ENCODE results near the gene GPC5. TPM values are rescaled to one million over a fixed set of nuclear protein-coding genes. Genes with fewer than 3 reads are reported as not detected.

GPC5 gene
- total and polyA plus RNA-seq, 2 donors (not counting 3 experiments of a cell fraction or from before 2014, with no cell fraction given): 0.59 to 0.97 TPM

GRCh38 chr13:92578358-92578757 is 1179.9 kb downstream of the GPC5 start:
- BruUV-seq (replicated peaks): no TSS peak

More at GRCh38 chr13:92578358-92578757, 1179.9 kb downstream of the GPC5 start:
- dilution Hi-C loops (cut with MboI; ENCODE audit: extremely low pct_ligation_motif_present, low sequenced_read_pairs): no loop called here
- ChIA-PET CTCF (no interaction called here), POLR2A (no interaction called here)
- no peak overlapping the region for H3K4me3 ChIP-seq (replicated peaks in 1 of 3; ENCODE audit: insufficient read depth in 1 of 3, low read depth in 1 of 3, low read length in 3 of 3)
- H3K4me1 ChIP-seq (ENCODE audit: control insufficient read depth, extremely low read depth, insufficient read depth, low read length): no peaks in the 10 kb centered on the region
- no peaks in the 10 kb centered on the region for H3K9me1 ChIP-seq (replicated peaks; ENCODE audit: control insufficient read depth, extremely low read depth, insufficient read depth, low read length)
- no peaks in the 10 kb centered on the region for H3K79me2 ChIP-seq (ENCODE audit: control insufficient read depth, insufficient read depth, low read length)
- peaks cover 5% of the 10 kb centered on the region for H3K9me3 ChIP-seq (replicated peaks; ENCODE audit: control insufficient read depth, insufficient read depth, low read length)
- H3K36me3 ChIP-seq (ENCODE audit: control insufficient read depth in 2 of 2, extremely low read depth in 1 of 2, insufficient read depth in 2 of 2, low read length in 2 of 2): no peaks in the 10 kb centered on the region
- no peak overlapping the region for H3K4me2 ChIP-seq (ENCODE audit: insufficient read depth, low read length)
- no peaks in the 10 kb centered on the region for H4K20me1 ChIP-seq (replicated peaks; ENCODE audit: control insufficient read depth, extremely low read depth, insufficient read depth, low read length)
- no peak for DNase-seq (ENCODE audit: low read depth, low spot score)
- FAIRE-seq: no peak
- H3K27ac ChIP-seq (ENCODE audit: insufficient read depth, low read depth, low read length): no peak overlapping the region
- no peak overlapping the region for H2AFZ ChIP-seq (ENCODE audit: low read depth, low read length)
- TF ChIP-seq POLR2A (IDR thresholded peaks at IDR 0.05; ENCODE audit: low read depth, low read length) (no peak), CTCF (IDR thresholded peaks at IDR 0.05; ENCODE audit: extremely low read depth in 1 of 2, insufficient read depth in 1 of 2, low read depth in 1 of 2, low read length in 2 of 2) (no peak), MYC (IDR thresholded peaks at IDR 0.05; ENCODE audit: low read depth, low read length) (no peak), GATA2 (IDR thresholded peaks at IDR 0.05; ENCODE audit: insufficient read depth, insufficient read length, low read depth, low read length) (no peak), JUN (IDR thresholded peaks at IDR 0.05; ENCODE audit: borderline replicate concordance, insufficient read depth, insufficient read length, low read depth) (no peak), POLR2AphosphoS5 (IDR thresholded peaks at IDR 0.05; ENCODE audit: insufficient read depth, low read depth, low read length) (no peak), MAX (IDR thresholded peaks at IDR 0.05; ENCODE audit: insufficient read depth, insufficient read length) (no peak), EZH2 (IDR thresholded peaks at IDR 0.05; ENCODE audit: borderline replicate concordance, low read depth, low read length, severe bottlenecking) (no peak), FOS (IDR thresholded peaks at IDR 0.05; ENCODE audit: borderline replicate concordance, insufficient read depth, low read length) (no peak)
- intact Hi-C loops (cut with micrococcal nuclease): no loop called here
- H3K9ac ChIP-seq (replicated peaks; ENCODE audit: extremely low read depth, insufficient read depth, low read length): no peak overlapping the region
- no peaks in the 10 kb centered on the region for H3K27me3 ChIP-seq (ENCODE audit: control insufficient read depth in 2 of 2, insufficient read depth in 2 of 2, low read length in 2 of 2)

Data from endothelial cell of umbilical vein (primary cell).